Neural progenitor cell (in vitro differentiated cells): ENCODE results near the gene RET.

Source experiments
- CTCF ChIP-seq: fragments of 200-600 bp; sonication (generic); IDR thresholded peaks from 2 replicates; pipeline ENCODE4 v1.5.1; 2017; ENCODE audit warnings: antibody characterized with exemption, mild to moderate bottlenecking
- EZH2 ChIP-seq: fragments of 200-600 bp; sonication (generic); IDR thresholded peaks from 2 replicates; pipeline ENCODE4 v1.6.1; 2017; ENCODE audit warnings: antibody characterized with exemption, mild to moderate bottlenecking, moderate library complexity
- EZH2phosphoT487 ChIP-seq: fragments of 200-600 bp; sonication (generic); IDR thresholded peaks from 2 replicates; pipeline ENCODE4 v1.6.1; 2017; ENCODE audit warnings: antibody characterized with exemption

GRCh38 chr10:43068471-43069210, 8.2 kb upstream of the RET start:
- no peak for TF ChIP-seq CTCF
- TF ChIP-seq EZH2, result no peak
- no peak for TF ChIP-seq EZH2phosphoT487
